Kidney (tissue), 14 donors: Measurements from ENCODE around the gene HSF4. TPM values are rescaled to one million over a fixed set of nuclear protein-coding genes. Genes with fewer than 3 reads are reported as not detected.

Source experiments
- DNase-seq, 5 donors: peaks; one replicate each; pipeline ENCODE4 v3.0.0-alpha.2; 2013 to 2020
- FAIRE-seq: peaks from 2 replicates; lab custom pipeline; 2012; peaks lifted over from hg19 to GRCh38; lab: Jason Lieb, UNC
- H3K27ac ChIP-seq, 2 donors: one replicate each; pipeline ENCODE4 v1.7.0; 2013; ENCODE audit warnings: low read depth in 2 of 2, low read length in 2 of 2, inconsistent platforms in 1 of 2
- H3K27me3 ChIP-seq: one replicate; pipeline ENCODE4 v1.7.1; 2013; ENCODE audit warnings: low read length, inconsistent platforms; ENCODE audit not compliant: control insufficient read depth, insufficient read depth
- H3K36me3 ChIP-seq, 3 donors: one replicate each; pipeline versions ENCODE4 v1.7.0 to v1.7.1; 2013; ENCODE audit warnings: low read length in 3 of 3, control low read depth in 1 of 3, inconsistent platforms in 1 of 3; ENCODE audit not compliant: insufficient read depth in 3 of 3, control insufficient read depth in 2 of 3
- H3K4me1 ChIP-seq, 3 donors: one replicate each; pipeline versions ENCODE4 v1.7.0 to v1.7.1; 2013; ENCODE audit warnings: low read length in 3 of 3, inconsistent platforms in 1 of 3, low read depth in 1 of 3; ENCODE audit not compliant: control insufficient read depth in 2 of 3, insufficient read depth in 2 of 3
- H3K4me3 ChIP-seq, 3 donors: one replicate each; pipeline versions ENCODE4 v1.7.0 to v1.8.1; 2013; ENCODE audit warnings: low read length in 3 of 3, control low read depth in 1 of 3, inconsistent platforms in 1 of 3
- H3K9ac ChIP-seq, 3 donors: one replicate each; pipeline versions ENCODE4 v1.7.0 to v1.7.1; 2013; ENCODE audit warnings: low read length in 3 of 3, control low read depth in 1 of 3, inconsistent platforms in 1 of 3
- H3K9me3 ChIP-seq, 3 donors: one replicate each; pipeline versions ENCODE4 v1.7.0 to v1.7.1; 2013; ENCODE audit warnings: low read length in 3 of 3, control low read depth in 1 of 3, inconsistent platforms in 1 of 3; ENCODE audit not compliant: control insufficient read depth in 2 of 3, insufficient read depth in 1 of 3
- CTCF ChIP-seq: IDR thresholded peaks from 3 replicates; pipeline ENCODE4 v1.5.1; 2012; ENCODE audit warnings: mild to moderate bottlenecking, moderate library complexity, borderline replicate concordance; ENCODE audit not compliant: insufficient read depth; ENCODE audit errors: extremely low read depth
- intact Hi-C: fragments of 100-400 bp; cut with DNase I; formaldehyde crosslinking; loops from one replicate; pipeline ENCODE4 v1.11.1; 2022
- polyA plus RNA-seq: library from polyadenylated mRNA; stranded (reverse); fragments of 350-450 nt; fragmentation: Illumina TruSeq; extraction: RNeasy Lipid Tissue Mini Kit (QIAGEN cat#74804); gene quantifications from one replicate; pipeline ENCODE4 v1.2.3, GENCODE V29; 2014; ENCODE audit warnings: low read depth, low replicate concordance; ENCODE audit not compliant: insufficient read depth
- total RNA-seq: library from RNA; stranded (reverse); fragmentation: NEBNext Ultra II Directional; extraction: Animal tissue kit (Norgen Biotek cat#: 25700); gene quantifications from one replicate; pipeline ENCODE4 v1.2.1, GENCODE V29; 2021
- donor health status: control.
- donor health status: control.
- donor health status: control.
- donor health status: control.
- donor health status: control.
- donor health status: DM: yes; HTN: yes; CAD: no.
- donor health status: Normal renal cell carcinoma (clear cell type).

The HSF4 gene
- total and polyA plus RNA-seq, 2 donors from 2014 or later: 26.7 to 37.9 TPM

GRCh38 chr16:67146523-67147357 lies 17.8 kb upstream of the HSF4 start:
- H3K27ac ChIP-seq: no peak overlapping the region
- no peaks in the 10 kb centered on the region for H3K9me3 ChIP-seq
- H3K4me3 ChIP-seq: no peak overlapping the region
- H3K27me3 ChIP-seq: no peaks in the 10 kb centered on the region
- peaks cover 5 to 45% (median 27%) of the 10 kb centered on the region in 3 donors for H3K36me3 ChIP-seq
- no peak for TF ChIP-seq CTCF
- H3K9ac ChIP-seq: no peak overlapping the region
- intact Hi-C loops: no loop called here
- peaks cover 0 to 13% (median 0%) of the 10 kb centered on the region in 3 donors for H3K4me1 ChIP-seq
- peak in 1 of 5 donors; percentile 41 for DNase-seq
- FAIRE-seq: no peak

GRCh38 chr16:67147437-67148140 lies 17.0 kb upstream of the HSF4 start:
- Histone ChIP-seq H3K36me3 (peaks cover 5 to 38% (median 25%) of the 10 kb centered on the region in 3 donors), H3K27me3 (no peaks in the 10 kb centered on the region), H3K9me3 (no peaks in the 10 kb centered on the region), H3K27ac (no peak overlapping the region), H3K4me3 (no peak overlapping the region), H3K4me1 (peaks cover 0 to 14% (median 0%) of the 10 kb centered on the region in 3 donors), H3K9ac (no peak overlapping the region)
- DNase-seq: peak in 1 of 5 donors; percentile 41
- intact Hi-C loops: no loop called here
- no peak for TF ChIP-seq CTCF
- FAIRE-seq: no peak

GRCh38 chr16:67148221-67148620 lies 16.3 kb upstream of the HSF4 start:
- Histone ChIP-seq H3K27me3 (no peaks in the 10 kb centered on the region), H3K36me3 (peaks cover 5 to 34% (median 21%) of the 10 kb centered on the region in 3 donors), H3K4me3 (no peak overlapping the region), H3K9ac (no peak overlapping the region), H3K9me3 (no peaks in the 10 kb centered on the region), H3K4me1 (peaks cover 0 to 14% (median 0%) of the 10 kb centered on the region in 3 donors), H3K27ac (no peak overlapping the region)
- TF ChIP-seq CTCF: no peak
- intact Hi-C loops: no loop called here
- no peak for FAIRE-seq
- DNase-seq: peak in 1 of 5 donors; percentile 20
